KOPT-K1 (cell line): ENCODE results near the gene AKT1S1.

ENCODE experiments used
- H3K27ac ChIP-seq: fragments of 200-600 bp; sonication (generic); 2 replicates; pipeline ENCODE4 v1.5.1; 2016; ENCODE audit warnings: antibody characterized with exemption, mild to moderate bottlenecking, low read depth, low read length; ENCODE audit not compliant: poor library complexity, severe bottlenecking
- H3K36me3 ChIP-seq: fragments of 200-600 bp; sonication (generic); 2 replicates; pipeline ENCODE4 v1.5.1; 2017; ENCODE audit warnings: antibody characterized with exemption, mild to moderate bottlenecking, low read length, moderate library complexity; ENCODE audit not compliant: insufficient read depth
- H3K9me3 ChIP-seq: fragments of 200-600 bp; sonication (generic); 2 replicates; pipeline ENCODE4 v1.5.1; 2017; ENCODE audit warnings: antibody characterized with exemption, low read length, mild to moderate bottlenecking; ENCODE audit not compliant: insufficient read depth, poor library complexity, severe bottlenecking

The AKT1S1 gene

GRCh38 chr19:49891393-49891792 lies 14.2 kb upstream of the AKT1S1 start:
- Histone ChIP-seq H3K9me3 (no peaks in the 10 kb centered on the region), H3K36me3 (no peaks in the 10 kb centered on the region), H3K27ac (no peak overlapping the region)

GRCh38 chr19:49890349-49891311 lies 13.5 kb upstream of the AKT1S1 start:
- Histone ChIP-seq H3K27ac (no peak overlapping the region), H3K9me3 (no peaks in the 10 kb centered on the region), H3K36me3 (no peaks in the 10 kb centered on the region)

- Histone ChIP-seq H3K36me3 (peaks cover 2% of the 10 kb centered on the region; the same call in 1 of the 2 replicates), H3K27ac (no peak overlapping the region), H3K9me3 (no peaks in the 10 kb centered on the region)
These were observed 12.7 kb upstream of the AKT1S1 start for GRCh38 chr19:49889687-49890348.

- H3K9me3 ChIP-seq, result no peaks in the 10 kb centered on the region
- no peak overlapping the region for H3K27ac ChIP-seq
- peaks cover 8% of the 10 kb centered on the region; the same call in 1 of the 2 replicates for H3K36me3 ChIP-seq
These were observed 12.0 kb upstream of the AKT1S1 start for GRCh38 chr19:49889038-49889686.

- Histone ChIP-seq H3K9me3 (no peaks in the 10 kb centered on the region), H3K36me3 (peaks cover 15% of the 10 kb centered on the region; the same call in 1 of the 2 replicates), H3K27ac (no peak overlapping the region)
These were observed 11.3 kb upstream of the AKT1S1 start for GRCh38 chr19:49888510-49888824.

GRCh38 chr19:49887665-49888509 lies 10.7 kb upstream of the AKT1S1 start:
- Histone ChIP-seq H3K36me3 (peaks cover 21% of the 10 kb centered on the region; the same call in 1 of the 2 replicates), H3K27ac (no peak overlapping the region), H3K9me3 (no peaks in the 10 kb centered on the region)

GRCh38 chr19:49887037-49887664 lies 10.0 kb upstream of the AKT1S1 start:
- Histone ChIP-seq H3K9me3 (no peaks in the 10 kb centered on the region), H3K27ac (no peak overlapping the region), H3K36me3 (peaks cover 29% of the 10 kb centered on the region; the same call in 1 of the 2 replicates)

- Histone ChIP-seq H3K9me3 (no peaks in the 10 kb centered on the region), H3K36me3 (peaks cover 45% of the 10 kb centered on the region; the same call in 1 of the 2 replicates), H3K27ac (no peak overlapping the region)
These were observed 7.6 kb upstream of the AKT1S1 start for GRCh38 chr19:49884760-49885159.

- Histone ChIP-seq H3K9me3 (no peaks in the 10 kb centered on the region), H3K36me3 (peaks cover 45% of the 10 kb centered on the region; the same call in 1 of the 2 replicates), H3K27ac (no peak overlapping the region)
These were observed 7.0 kb upstream of the AKT1S1 start for GRCh38 chr19:49884109-49884508.

GRCh38 chr19:49883094-49883493 lies 5.9 kb upstream of the AKT1S1 start:
- Histone ChIP-seq H3K36me3 (peaks cover 45% of the 10 kb centered on the region; the same call in 1 of the 2 replicates), H3K9me3 (no peaks in the 10 kb centered on the region), H3K27ac (no peak overlapping the region)

GRCh38 chr19:49882643-49883042 lies 5.5 kb upstream of the AKT1S1 start:
- Histone ChIP-seq H3K36me3 (peaks cover 45% of the 10 kb centered on the region; the same call in 1 of the 2 replicates), H3K27ac (no peak overlapping the region), H3K9me3 (no peaks in the 10 kb centered on the region)

- H3K9me3 ChIP-seq, result no peaks in the 10 kb centered on the region
- no peak overlapping the region for H3K27ac ChIP-seq
- H3K36me3 ChIP-seq, result peaks cover 45% of the 10 kb centered on the region; the same call in 1 of the 2 replicates
These were observed 4.7 kb upstream of the AKT1S1 start for GRCh38 chr19:49881672-49882394.

- H3K27ac ChIP-seq, result no peak overlapping the region
- peaks cover 45% of the 10 kb centered on the region; the same call in 1 of the 2 replicates for H3K36me3 ChIP-seq
- H3K9me3 ChIP-seq, result no peaks in the 10 kb centered on the region
These were observed 4.0 kb upstream of the AKT1S1 start for GRCh38 chr19:49881186-49881585.
